Uterus (tissue), 4 donors: ENCODE results near the gene HHLA2. TPM values are rescaled to one million over a fixed set of nuclear protein-coding genes. Genes with fewer than 3 reads are reported as not detected.

Experiments used
- DNase-seq, 2 donors: peaks; one replicate each; pipeline ENCODE4 v3.0.0-alpha.2; 2019 to 2020
- H3K27ac ChIP-seq, 2 donors: fragments of 200-600 bp; sonication (generic); 1 replicate in 1 of 2; 2 replicates in 1 of 2; pipeline ENCODE4 v1.5.1; 2016 to 2018
- H3K27me3 ChIP-seq, 2 donors: fragments of 200-600 bp; sonication (generic); one replicate each; pipeline ENCODE4 v1.5.1; 2018 to 2019; ENCODE audit warnings: control low read depth in 1 of 2
- H3K36me3 ChIP-seq, 2 donors: fragments of 200-600 bp; sonication (generic); one replicate each; pipeline ENCODE4 v1.5.1; 2019; ENCODE audit warnings: control low read depth in 1 of 2
- H3K4me1 ChIP-seq, 2 donors: fragments of 200-600 bp; sonication (generic); one replicate each; pipeline ENCODE4 v1.5.1; 2018 to 2019; ENCODE audit warnings: control low read depth in 1 of 2
- H3K4me3 ChIP-seq, 2 donors: fragments of 200-600 bp; sonication (generic); 1 replicate in 1 of 2; 2 replicates in 1 of 2; pipeline ENCODE4 v1.5.1; 2018 to 2019; ENCODE audit warnings: mild to moderate bottlenecking in 1 of 2
- H3K9me3 ChIP-seq, 2 donors: fragments of 200-600 bp; sonication (generic); one replicate each; pipeline ENCODE4 v1.5.1; 2019; ENCODE audit warnings: control low read depth in 1 of 2
- CTCF ChIP-seq, 4 experiments: fragments of 200-600 bp in 2 of 4; fragments of 450-650 bp in 2 of 4; sonication (generic) in 2 of 4; IDR thresholded peaks; one replicate each; pipeline ENCODE4 v1.5.1; 2016 to 2019; ENCODE audit warnings: antibody characterized with exemption in 4 of 4, mild to moderate bottlenecking in 2 of 4, moderate library complexity in 1 of 4
- POLR2A ChIP-seq, 2 donors: fragments of 450-650 bp; IDR thresholded peaks; one replicate each; pipeline ENCODE4 v1.6.1; 2016; ENCODE audit warnings: antibody characterized with exemption in 2 of 2, mild to moderate bottlenecking in 1 of 2, moderate library complexity in 1 of 2
- intact Hi-C: fragments of 100-400 bp; cut with DNase I; formaldehyde crosslinking; loops from one replicate; pipeline ENCODE4 v1.15.1; 2023; ENCODE audit warnings: low total_unique reads
- total RNA-seq, 4 donors: library from RNA; depleted of rRNA in 3 of 4; stranded (reverse); fragments of >200 nt in 3 of 4; gene quantifications; one replicate each; pipeline versions ENCODE4 v1.1.0 to v1.2.4, GENCODE V29; 2014 to 2023
- donor health status: DM: yes; HTN: yes; CAD: no.

The HHLA2 gene
- total RNA-seq, 4 donors from 2014 or later = 0.18 to 1.0 TPM; not detected in 2

DNA sequence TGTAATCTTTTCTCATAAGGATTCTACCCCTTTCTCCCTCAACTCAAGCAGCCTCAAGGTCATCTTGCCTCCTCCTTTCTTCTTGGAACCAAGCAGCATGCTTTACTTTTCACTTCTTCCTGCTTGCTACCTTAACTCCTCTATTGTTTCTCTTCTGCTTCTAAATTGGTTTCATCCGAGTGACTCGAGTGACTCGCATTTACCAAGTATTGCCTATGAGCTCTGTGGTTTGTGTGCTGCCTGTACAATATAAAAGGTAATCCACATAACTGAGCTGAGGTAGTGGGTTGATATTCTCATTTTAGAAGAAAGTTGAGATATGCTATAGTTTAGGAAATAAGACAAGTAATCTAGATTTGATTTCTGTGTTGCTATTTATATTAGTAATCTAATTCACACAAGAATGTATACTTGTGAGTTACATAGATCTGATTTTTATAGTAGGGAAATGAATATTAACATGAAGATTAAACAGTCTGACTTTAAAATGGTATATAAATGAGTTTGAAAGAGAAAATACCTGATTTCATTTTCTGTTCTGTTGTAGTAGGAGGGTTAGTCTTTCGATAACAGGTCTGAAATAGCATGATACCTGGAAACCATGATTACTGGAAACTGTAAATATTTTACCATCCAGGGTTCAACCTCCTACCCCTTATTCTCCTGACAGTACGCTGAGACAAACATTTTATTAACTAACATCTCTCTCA is 5.5 kb downstream of the HHLA2 start:
- intact Hi-C loops = no loop called here
- no peaks in the 10 kb centered on the region for H3K27me3 ChIP-seq
- no peaks in the 10 kb centered on the region for H3K36me3 ChIP-seq
- H3K27ac ChIP-seq = no peak overlapping the region
- TF ChIP-seq CTCF (IDR thresholded peaks at IDR 0.05) (no peak), POLR2A (IDR thresholded peaks at IDR 0.05) (no peak)
- H3K4me3 ChIP-seq = no peak overlapping the region
- H3K9me3 ChIP-seq = no peaks in the 10 kb centered on the region
- DNase-seq = no peak
- H3K4me1 ChIP-seq = no peaks in the 10 kb centered on the region

DNA sequence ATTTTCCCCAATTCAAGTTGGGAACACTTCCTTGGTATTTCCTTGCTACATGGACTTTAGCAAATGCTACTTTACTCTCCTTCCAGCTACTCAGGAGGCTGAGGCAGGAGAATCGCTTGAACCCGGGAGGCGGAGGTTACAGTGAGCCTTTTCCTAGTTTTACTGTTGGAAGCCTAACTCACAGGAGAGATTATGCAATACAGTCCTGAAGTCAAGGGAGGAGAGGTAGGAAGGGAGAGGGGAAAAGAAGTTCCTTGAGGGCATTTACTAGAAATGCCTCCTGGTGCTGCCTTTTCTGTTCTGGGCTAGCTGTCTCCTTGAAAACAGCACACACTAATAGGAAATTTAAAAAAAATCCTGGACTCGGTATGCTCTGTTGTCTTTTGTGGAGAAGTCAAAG is 6.2 kb downstream of the HHLA2 start:
- intact Hi-C loops = no loop called here
- Histone ChIP-seq H3K9me3 (no peaks in the 10 kb centered on the region), H3K4me3 (no peak overlapping the region), H3K4me1 (no peaks in the 10 kb centered on the region), H3K27me3 (no peaks in the 10 kb centered on the region), H3K27ac (no peak overlapping the region), H3K36me3 (no peaks in the 10 kb centered on the region)
- no peak for TF ChIP-seq CTCF (IDR thresholded peaks at IDR 0.05)
- no peak for TF ChIP-seq POLR2A (IDR thresholded peaks at IDR 0.05)
- DNase-seq = no peak

- Histone ChIP-seq H3K27me3 (no peaks in the 10 kb centered on the region), H3K4me3 (no peak overlapping the region), H3K27ac (no peak overlapping the region), H3K4me1 (no peaks in the 10 kb centered on the region), H3K9me3 (no peaks in the 10 kb centered on the region), H3K36me3 (no peaks in the 10 kb centered on the region)
- TF ChIP-seq CTCF (IDR thresholded peaks at IDR 0.05) (no peak), POLR2A (IDR thresholded peaks at IDR 0.05) (no peak)
- intact Hi-C loops = no loop called here
- DNase-seq = no peak
Observed at GRCh38 chr3:108305484-108306172, 9.3 kb downstream of the HHLA2 start.

DNA sequence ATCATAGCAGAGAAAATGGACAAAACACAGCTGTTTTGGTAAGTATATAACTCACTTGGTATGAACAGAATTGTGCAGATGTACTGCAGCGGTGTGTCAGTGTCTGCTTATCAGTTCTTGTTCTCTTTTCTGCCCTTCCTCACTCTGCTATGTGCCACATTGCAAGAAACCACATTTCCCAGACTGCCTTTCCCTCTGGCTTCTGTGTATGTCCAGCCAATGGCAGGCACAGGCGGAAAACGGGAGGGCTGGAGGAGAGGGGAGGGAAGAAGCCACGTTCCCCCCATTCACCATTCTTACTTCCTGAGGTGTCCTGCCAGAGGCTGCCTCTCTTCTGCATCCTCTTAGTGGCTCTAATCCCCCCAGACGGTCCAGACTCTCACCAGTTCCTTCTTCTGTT is 15.4 kb downstream of the HHLA2 start:
- intact Hi-C loops = no loop called here
- Histone ChIP-seq H3K4me3 (no peak overlapping the region), H3K36me3 (no peaks in the 10 kb centered on the region), H3K27me3 (no peaks in the 10 kb centered on the region), H3K27ac (no peak overlapping the region), H3K4me1 (no peaks in the 10 kb centered on the region), H3K9me3 (no peaks in the 10 kb centered on the region)
- DNase-seq = no peak
- TF ChIP-seq CTCF (IDR thresholded peaks at IDR 0.05) = no peak
- no peak for TF ChIP-seq POLR2A (IDR thresholded peaks at IDR 0.05)

DNA sequence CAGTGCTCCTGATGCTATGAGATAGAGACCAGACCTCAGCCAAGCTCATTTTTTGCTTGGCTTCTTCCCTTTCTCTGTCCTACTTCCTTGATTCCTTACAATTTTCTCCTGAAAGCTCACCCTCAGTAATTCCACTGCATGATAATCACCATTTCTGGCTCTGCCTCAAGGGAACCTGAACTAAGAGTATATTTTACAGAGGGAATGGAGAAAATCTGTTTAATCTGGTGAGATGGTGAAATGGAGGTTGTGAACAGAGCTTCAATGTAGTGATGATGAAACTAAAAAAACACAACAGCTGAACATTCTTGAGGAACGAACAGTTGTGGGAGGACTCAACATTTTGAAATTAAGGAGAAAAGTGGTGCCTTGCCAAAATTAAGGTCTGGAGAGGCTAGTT is 16.3 kb downstream of the HHLA2 start:
- intact Hi-C loops = no loop called here
- no peak overlapping the region for H3K27ac ChIP-seq
- TF ChIP-seq CTCF (IDR thresholded peaks at IDR 0.05) = no peak
- TF ChIP-seq POLR2A (IDR thresholded peaks at IDR 0.05) = no peak

More for the DNA sequence above, 16.3 kb downstream of the HHLA2 start:
- no peaks in the 10 kb centered on the region for H3K4me1 ChIP-seq
- no peak overlapping the region for H3K4me3 ChIP-seq
- no peaks in the 10 kb centered on the region for H3K27me3 ChIP-seq
- DNase-seq = no peak
- H3K9me3 ChIP-seq = no peaks in the 10 kb centered on the region
- no peaks in the 10 kb centered on the region for H3K36me3 ChIP-seq
